Esophagus muscularis mucosa (tissue), 3 donors: Measurements from ENCODE around the gene LAPTM4A.

Source experiments
- CTCF ChIP-seq, 3 experiments: fragments of 200-600 bp in 2 of 3; fragments of 450-650 bp in 1 of 3; sonication (generic) in 2 of 3; IDR thresholded peaks; one replicate each; pipeline ENCODE4 v1.5.1; 2017 to 2019; ENCODE audit warnings: antibody characterized with exemption in 3 of 3, mild to moderate bottlenecking in 2 of 3, moderate library complexity in 1 of 3
- POLR2A ChIP-seq: fragments of 450-650 bp; IDR thresholded peaks from one replicate; pipeline ENCODE4 v1.6.1; 2017; ENCODE audit warnings: antibody characterized with exemption, moderate library complexity, mild to moderate bottlenecking, low read depth
- POLR2AphosphoS5 ChIP-seq, 2 donors: sonication (generic); formaldehyde crosslinking; IDR thresholded peaks; one replicate each; pipeline ENCODE4 v1.6.1; 2017; ENCODE audit warnings: antibody characterized with exemption in 2 of 2

DNA sequence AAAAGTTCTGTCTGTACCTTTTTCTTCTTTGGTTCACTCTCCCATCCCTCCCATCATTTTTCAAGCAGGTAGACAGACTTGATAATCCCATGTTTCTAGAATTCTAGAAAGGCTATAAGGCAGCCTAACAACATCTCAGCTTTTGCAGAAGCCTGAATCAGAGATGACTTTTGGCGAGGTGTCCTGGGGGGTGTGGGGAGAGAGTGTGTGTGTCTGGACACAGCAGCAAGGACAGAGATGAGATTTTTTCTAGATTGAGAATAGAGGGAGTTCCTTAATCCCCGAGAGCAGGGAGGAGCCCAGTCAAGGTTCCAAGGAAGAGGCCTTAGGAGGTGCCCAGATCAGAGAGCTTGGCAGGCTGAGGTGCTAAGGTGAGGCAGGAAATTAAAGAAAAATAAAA is 22.0 kb upstream of the LAPTM4A start:
- TF ChIP-seq CTCF (IDR thresholded peaks at IDR 0.05) (no peak), POLR2AphosphoS5 (IDR thresholded peaks at IDR 0.05) (no peak), POLR2A (no peak)
